Testis (tissue), 2 donors: ENCODE measurements around the gene DERL3.

Experiments used
- CTCF ChIP-seq, 3 experiments: fragments of 450-650 bp in 2 of 3; fragments of 200-600 bp in 1 of 3; sonication (generic) in 1 of 3; IDR thresholded peaks; one replicate each; pipeline ENCODE4 v1.5.1; 2016 to 2019; ENCODE audit warnings: antibody characterized with exemption in 3 of 3, mild to moderate bottlenecking in 2 of 3, moderate library complexity in 1 of 3
- POLR2A ChIP-seq: fragments of 450-650 bp; IDR thresholded peaks from one replicate; pipeline ENCODE4 v1.6.1; 2017; ENCODE audit warnings: antibody characterized with exemption, mild to moderate bottlenecking, moderate library complexity

GRCh38 chr22:23787600-23787896 lies 51.3 kb downstream of the DERL3 start:
- TF ChIP-seq POLR2A = no peak
- no peak for TF ChIP-seq CTCF (IDR thresholded peaks at IDR 0.05)
